Peyer's patch (tissue), 4 donors: Measurements from ENCODE around the gene PTRH1.

ENCODE experiments used
- POLR2A ChIP-seq, 2 donors: fragments of 450-650 bp; IDR thresholded peaks; one replicate each; pipeline ENCODE4 v1.5.1; 2017; ENCODE audit warnings: antibody characterized with exemption in 2 of 2, mild to moderate bottlenecking in 2 of 2, moderate library complexity in 2 of 2
- TF ChIP-seq, protein P1 (sequence below), 6 experiments: fragments of 450-650 bp in 4 of 6; fragments of 200-600 bp in 2 of 6; sonication (generic) in 1 of 6; IDR thresholded peaks; one replicate each; pipeline ENCODE4 v1.5.1; 2017 to 2019; ENCODE audit warnings: antibody characterized with exemption in 6 of 6, mild to moderate bottlenecking in 3 of 6, moderate library complexity in 1 of 6

DNA sequence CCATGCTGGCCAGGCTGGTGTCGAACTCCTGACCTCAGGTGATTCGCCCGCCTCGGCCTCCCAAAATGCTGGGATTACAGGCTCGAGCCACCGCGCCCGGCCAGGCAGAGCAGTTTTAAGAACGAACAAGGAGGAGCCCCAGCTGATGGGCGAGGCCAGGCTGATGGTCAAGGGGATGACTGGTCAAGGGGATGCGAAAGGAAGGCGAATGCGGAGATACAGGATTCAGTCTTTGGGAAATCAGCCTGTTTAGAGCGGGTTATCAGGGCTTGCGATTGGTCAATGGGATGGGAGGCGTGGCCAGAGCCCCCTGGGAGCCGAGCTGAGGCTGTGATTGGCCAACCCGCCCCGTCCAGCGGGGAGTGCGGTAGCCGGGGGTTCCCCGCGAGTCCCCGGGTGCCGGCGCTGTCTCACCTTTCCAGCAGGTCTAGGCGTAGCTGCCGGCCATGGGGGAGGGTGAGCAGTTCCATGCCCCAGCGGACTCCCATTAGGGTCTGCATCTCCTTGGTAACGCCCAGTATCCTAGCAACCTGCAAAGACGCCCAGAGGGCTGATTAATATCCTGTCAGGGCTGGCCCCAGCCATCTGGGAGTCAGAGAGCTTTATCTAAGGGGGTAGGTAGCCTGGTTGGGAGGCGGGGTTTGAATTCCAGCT, 27.1 kb upstream of the PTRH1 start:
- TF ChIP-seq, protein P1, sequence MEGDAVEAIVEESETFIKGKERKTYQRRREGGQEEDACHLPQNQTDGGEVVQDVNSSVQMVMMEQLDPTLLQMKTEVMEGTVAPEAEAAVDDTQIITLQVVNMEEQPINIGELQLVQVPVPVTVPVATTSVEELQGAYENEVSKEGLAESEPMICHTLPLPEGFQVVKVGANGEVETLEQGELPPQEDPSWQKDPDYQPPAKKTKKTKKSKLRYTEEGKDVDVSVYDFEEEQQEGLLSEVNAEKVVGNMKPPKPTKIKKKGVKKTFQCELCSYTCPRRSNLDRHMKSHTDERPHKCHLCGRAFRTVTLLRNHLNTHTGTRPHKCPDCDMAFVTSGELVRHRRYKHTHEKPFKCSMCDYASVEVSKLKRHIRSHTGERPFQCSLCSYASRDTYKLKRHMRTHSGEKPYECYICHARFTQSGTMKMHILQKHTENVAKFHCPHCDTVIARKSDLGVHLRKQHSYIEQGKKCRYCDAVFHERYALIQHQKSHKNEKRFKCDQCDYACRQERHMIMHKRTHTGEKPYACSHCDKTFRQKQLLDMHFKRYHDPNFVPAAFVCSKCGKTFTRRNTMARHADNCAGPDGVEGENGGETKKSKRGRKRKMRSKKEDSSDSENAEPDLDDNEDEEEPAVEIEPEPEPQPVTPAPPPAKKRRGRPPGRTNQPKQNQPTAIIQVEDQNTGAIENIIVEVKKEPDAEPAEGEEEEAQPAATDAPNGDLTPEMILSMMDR (IDR thresholded peaks at IDR 0.05), result no peak
- TF ChIP-seq POLR2A (IDR thresholded peaks at IDR 0.05), result no peak
